HG02970 (cell line): Measurements from ENCODE around the gene GLT1D1.

ENCODE experiments used
- ATAC-seq: cut with Tn5 transposase; IDR thresholded peaks from one replicate; pipeline ENCODE4 v1.9.1; 2021; ENCODE audit warnings: mild to moderate bottlenecking, moderate library complexity, moderate number of reproducible peaks; ENCODE audit not compliant: unreplicated experiment, low FRiP score

GLT1D1 gene

DNA sequence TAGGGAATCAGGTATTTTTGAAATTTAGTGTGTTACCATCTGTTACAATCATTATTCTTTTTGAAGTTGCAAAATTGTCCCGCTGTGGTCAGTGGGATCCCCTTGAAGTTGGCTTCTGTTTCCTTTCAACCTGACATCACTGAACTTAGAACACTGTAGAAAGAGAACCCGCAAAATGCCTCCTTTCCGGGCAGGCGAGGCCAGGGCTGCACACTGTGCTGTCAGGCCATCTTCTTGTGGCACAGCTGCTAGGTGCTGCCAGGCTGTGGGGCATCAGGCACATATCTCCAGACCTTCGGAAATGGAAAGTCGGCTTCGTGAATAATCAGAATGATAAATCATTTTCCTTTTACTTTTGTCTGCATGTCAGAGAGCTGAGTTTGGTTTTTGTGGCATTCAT is 103.5 kb downstream of the GLT1D1 start:
- no peak for ATAC-seq

DNA sequence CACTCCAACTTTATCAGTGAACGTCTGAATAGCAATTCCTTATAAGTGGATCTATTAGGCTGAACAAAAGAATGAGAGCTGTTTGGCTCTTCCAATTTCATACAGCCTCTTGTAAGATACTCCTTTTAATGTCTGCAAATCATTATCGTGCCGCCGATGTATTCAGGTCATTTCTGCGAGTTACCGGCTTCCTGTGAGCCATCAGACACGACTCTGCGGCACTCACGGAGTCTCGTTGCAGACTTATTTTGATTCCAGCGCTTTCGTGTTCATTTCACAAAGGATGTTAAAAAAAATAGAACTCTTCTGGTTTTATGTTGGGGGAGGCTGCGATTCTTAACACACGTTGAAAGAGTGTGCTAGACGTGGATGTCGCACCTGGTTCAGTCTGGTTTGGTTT is 106.6 kb downstream of the GLT1D1 start:
- ATAC-seq, result no peak

GRCh38 chr12:128961308-128961902 is 108.1 kb downstream of the GLT1D1 start:
- no peak for ATAC-seq

GRCh38 chr12:128961957-128962356 is 108.7 kb downstream of the GLT1D1 start:
- ATAC-seq, result no peak

DNA sequence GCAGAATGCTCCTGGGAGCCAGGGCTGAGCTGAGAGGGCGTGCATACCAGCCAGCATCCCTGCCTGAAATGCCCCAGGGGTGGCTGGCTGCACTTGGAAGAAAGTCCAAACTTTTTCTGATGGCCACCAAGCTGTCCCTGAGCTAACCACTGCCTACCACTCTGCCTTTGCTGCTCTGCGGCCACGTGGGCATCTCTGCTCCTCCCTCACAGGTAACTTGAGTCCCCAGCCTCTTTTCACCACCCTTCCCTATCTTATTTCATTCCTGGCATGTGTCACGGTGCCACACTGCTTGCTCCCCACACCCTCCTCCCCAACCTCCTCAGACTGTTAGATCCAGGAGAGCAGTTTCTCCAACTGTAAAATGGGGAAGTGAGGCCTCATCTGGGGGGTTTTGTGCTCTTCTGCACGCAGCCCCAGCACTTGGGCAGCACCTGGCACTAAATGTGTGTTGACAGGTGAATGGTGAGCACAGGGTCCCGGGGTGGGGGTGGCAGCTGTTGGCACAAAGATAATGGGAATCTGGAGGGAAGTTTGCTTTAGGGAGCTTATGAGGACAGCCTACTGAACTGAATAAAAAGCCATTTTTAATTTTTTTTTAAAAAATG is 113.0 kb downstream of the GLT1D1 start:
- no peak for ATAC-seq

- ATAC-seq, result no peak
Observed at GRCh38 chr12:128968668-128969067, 115.4 kb downstream of the GLT1D1 start.

GRCh38 chr12:128969480-128970055 is 116.3 kb downstream of the GLT1D1 start:
- ATAC-seq, result peak; percentile 77

DNA sequence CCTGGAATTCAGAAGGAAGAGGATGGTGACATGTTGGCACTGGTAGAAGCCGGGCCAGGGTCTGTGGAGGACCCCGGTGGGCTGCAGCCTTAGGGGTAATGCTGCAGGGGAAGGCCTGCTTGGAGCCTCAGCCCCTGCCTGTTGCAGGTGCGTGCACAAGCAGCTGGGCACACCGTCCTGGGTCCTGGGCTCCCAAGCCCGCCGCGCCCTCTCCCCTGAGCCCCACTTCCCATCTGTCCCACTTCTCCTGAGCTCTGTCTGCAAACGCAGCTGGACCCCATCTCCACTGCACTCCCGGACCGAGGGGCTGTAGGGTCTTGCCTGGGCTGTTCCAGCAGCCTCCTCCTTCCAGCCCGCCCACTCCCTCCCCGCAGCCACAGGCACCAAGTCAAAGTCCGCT is 116.8 kb downstream of the GLT1D1 start:
- no peak for ATAC-seq

GRCh38 chr12:128970941-128971340 is 117.7 kb downstream of the GLT1D1 start:
- no peak for ATAC-seq

DNA sequence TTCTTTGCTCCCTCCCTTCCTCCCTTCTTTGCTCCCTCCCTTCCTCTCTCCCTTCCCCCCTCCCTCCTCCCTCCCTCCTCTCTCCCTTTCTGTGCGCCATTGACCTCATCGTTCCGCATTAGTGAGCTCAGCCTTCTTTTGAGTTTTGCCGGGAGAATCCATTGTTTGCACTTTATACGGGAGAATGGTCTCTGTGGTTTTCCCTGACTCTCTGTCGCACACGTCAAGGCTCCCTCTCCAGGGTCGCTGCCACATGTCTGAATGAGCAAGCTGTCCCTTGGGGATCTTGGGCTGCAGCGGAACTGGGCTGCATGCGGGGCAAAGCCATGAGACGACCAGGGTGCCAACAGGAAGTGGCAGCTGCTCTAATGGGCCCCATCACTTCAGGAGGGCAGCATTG is 118.5 kb downstream of the GLT1D1 start:
- no peak for ATAC-seq

DNA sequence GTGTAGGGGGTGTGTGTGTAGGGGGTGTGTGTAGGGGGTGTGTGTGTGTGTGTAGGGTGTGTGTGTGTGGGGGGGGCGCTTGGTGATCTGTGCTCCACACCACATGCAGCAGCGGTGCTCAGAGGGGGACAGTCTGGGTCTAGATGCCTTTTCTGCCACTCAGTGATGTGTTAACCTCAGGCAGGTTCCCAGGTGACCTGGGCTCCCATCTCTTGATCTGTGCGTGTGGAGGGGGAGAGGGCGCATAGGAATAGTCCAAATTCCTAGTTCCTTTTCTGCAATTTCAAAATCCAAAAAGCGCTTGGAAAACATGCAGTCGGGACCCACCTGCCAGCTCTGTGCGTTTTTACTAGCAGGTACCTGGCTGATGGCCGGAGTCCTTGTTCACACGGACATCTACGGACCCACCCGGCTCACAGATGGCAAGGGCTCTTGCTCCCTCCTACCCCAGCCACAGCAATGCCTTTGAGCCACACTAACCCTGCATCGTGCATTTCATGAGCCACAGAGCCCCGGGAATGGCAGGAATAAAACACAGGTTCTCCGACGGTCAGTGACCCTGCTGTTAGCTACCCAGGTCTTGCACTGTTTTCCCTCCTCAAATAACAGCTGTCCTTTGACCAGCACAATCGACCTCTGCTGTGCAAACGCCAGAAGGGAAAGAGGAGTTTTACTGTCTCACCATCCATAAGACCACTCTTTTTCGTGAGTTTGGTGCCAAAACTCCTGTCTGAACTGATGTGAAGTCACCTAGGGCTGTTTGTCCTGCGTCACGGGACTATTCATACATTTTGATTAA is 120.8 kb downstream of the GLT1D1 start:
- ATAC-seq, result no peak

- no peak for ATAC-seq
Observed at GRCh38 chr12:128974881-128975280, 121.6 kb downstream of the GLT1D1 start.

- no peak for ATAC-seq
Observed at GRCh38 chr12:128976120-128976738, 123.0 kb downstream of the GLT1D1 start.

DNA sequence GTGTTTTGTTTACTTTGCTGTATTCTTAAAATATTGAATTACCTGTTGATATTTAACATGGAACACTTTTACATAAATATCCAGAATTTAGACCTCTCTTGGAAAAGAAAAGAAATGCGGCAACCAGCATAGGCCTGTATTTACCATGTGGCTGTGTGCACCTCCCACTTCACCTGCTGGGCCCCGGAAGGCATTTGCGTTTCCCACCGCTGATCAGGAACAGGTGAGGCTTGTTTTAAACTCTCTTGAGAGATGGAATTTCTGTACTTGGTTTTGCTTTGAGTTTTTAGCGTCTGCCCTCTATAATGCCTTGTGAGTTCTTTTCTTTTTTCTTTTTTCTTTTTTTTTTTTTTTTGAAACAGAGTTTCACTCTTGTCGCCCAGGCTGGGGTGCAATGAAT is 124.2 kb downstream of the GLT1D1 start:
- ATAC-seq, result no peak

GRCh38 chr12:128978067-128978466 is 124.8 kb downstream of the GLT1D1 start:
- ATAC-seq, result no peak

DNA sequence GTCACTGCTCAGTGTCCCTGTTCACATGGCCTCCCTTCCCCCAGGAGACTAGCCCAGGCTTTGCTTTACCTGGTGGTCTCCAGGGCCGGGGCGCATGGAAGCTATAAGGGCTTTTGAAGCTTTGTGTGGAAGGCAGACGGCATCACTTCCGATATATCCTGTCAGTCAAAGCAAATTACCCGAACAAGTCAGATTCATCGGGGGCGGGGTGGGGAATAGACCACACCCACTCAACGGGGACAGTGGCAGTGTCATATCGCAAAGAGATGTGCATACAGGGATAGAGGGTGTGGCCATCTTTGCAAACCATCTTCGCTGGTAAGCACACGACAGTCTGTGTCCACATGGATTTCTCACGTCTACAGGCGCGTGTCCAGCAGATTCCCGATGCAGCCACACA is 127.3 kb downstream of the GLT1D1 start:
- ATAC-seq, result no peak

- no peak for ATAC-seq
Observed at GRCh38 chr12:128981971-128982533, 128.8 kb downstream of the GLT1D1 start.

DNA sequence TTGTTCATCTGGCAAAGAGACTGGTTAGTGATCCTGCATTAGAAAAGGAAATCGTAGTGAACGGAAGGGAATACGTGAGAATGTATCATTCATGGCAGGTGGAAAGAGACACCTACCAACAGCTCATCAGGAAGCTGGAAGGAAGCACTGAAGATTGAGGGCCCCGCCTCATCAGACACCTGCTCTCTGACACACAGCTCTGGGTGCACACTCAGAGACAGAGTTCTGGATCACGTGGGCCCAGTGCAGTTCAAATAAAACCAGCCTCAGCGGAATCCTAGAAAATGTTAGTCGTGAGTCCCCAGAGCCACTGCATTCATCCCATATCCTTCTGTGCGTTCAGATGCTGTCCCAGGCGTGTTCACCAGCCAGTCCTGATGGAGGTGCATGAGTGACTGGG is 129.7 kb downstream of the GLT1D1 start:
- no peak for ATAC-seq

DNA sequence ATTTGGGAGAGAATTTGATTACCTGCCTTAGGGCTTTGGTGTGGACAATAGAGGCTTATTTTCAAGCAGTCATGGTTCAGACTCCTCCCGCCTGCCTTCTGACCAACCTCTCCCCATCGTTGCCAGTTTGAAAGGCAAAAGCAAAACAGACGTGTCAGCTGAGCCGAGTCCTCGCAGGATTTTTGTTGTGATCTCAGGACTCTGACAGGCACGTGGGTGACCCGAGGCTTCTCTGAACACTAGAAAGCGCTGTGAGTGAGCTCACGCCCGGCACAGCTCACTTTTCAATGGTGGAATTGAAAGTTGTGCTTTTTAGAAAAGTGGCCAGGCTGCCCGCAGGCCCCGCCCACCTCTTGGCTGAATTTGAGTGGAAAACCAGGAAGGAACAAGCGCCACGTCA is 130.1 kb downstream of the GLT1D1 start:
- no peak for ATAC-seq

GRCh38 chr12:128986957-128987356 is 133.7 kb downstream of the GLT1D1 start:
- ATAC-seq, result no peak

DNA sequence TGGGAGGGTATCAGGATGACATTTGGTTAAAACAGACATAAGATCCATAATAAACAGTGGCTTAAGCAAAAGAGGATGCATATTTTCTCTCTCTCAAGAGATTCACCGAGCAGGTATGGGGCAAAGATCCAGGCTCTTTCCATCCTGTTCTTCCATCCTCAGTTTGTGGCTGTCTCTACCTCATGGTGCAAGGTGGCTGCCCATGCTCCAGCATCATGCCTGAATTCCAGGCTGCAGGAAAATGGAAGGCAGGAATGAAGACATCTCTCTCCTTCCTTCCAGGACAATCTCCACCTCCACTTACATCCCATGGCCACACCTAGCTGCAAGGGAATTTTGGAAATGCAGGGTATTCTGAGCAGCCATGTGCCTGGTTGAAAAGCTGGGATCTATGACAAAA is 136.0 kb downstream of the GLT1D1 start:
- no peak for ATAC-seq
